A549 (cell line): Measurements from ENCODE around the gene BAZ1B. TPM values are rescaled to one million over a fixed set of nuclear protein-coding genes. Genes with fewer than 3 reads are reported as not detected.

ENCODE experiments used
- ATAC-seq, 2 experiments: fragments of 200-7000 bp in 1 of 2; fragments of >200 bp in 1 of 2; cut with Nextera tagmentation in 1 of 2; cut with Tn5 transposase in 1 of 2; 3 replicates each; pipeline versions ENCODE4 v1.8.0 to v1.9.1; 2018 to 2020; ENCODE audit warnings: mild to moderate bottlenecking in 1 of 2, moderate library complexity in 1 of 2
- CTCF ChIA-PET: fragments of 300-600 bp; sonication (Branson Sonifier 250); formaldehyde crosslinking; extraction: SDS; loops from one replicate; lab custom pipeline; 2021; ENCODE audit warnings: antibody characterized with exemption, inconsistent platforms; lab: Yijun Ruan, JAX
- POLR2A ChIA-PET: fragments of 350-600 bp; formaldehyde crosslinking; extraction: SDS; loops from one replicate; lab custom pipeline; 2021; ENCODE audit warnings: antibody characterized with exemption, inconsistent platforms; lab: Yijun Ruan, JAX
- DNase-seq, 2 experiments: peaks; one replicate each; pipeline versions ENCODE4 v3.0.0 to v3.0.0-alpha.2; 2011 to 2016; ENCODE audit warnings: low read depth in 1 of 2, low spot score in 1 of 2
- FAIRE-seq: peaks from 2 replicates; lab custom pipeline; 2011; peaks lifted over from hg19 to GRCh38; lab: Jason Lieb, UNC
- H3K27ac ChIP-seq, 2 experiments: fragments of >200 bp; sonication (Bioruptor Twin); formaldehyde crosslinking; 3 replicates each; pipeline ENCODE4 v1.5.1; 2016 to 2017
- H3K4me1 ChIP-seq: fragments of >200 bp; sonication (Bioruptor Twin); formaldehyde crosslinking; 3 replicates; pipeline ENCODE4 v1.6.1; 2016
- H3K4me2 ChIP-seq: fragments of >200 bp; sonication (Bioruptor Twin); formaldehyde crosslinking; 3 replicates; pipeline ENCODE4 v1.6.1; 2016
- H3K4me3 ChIP-seq: fragments of >200 bp; sonication (Bioruptor Twin); formaldehyde crosslinking; 3 replicates; pipeline ENCODE4 v1.5.1; 2016
- H3K9me3 ChIP-seq: fragments of >200 bp; sonication (Bioruptor Twin); formaldehyde crosslinking; 3 replicates; pipeline ENCODE4 v1.6.1; 2016
- BCL3 ChIP-seq: fragments of >200 bp; sonication (Bioruptor Twin); formaldehyde crosslinking; IDR thresholded peaks from 3 replicates; pipeline ENCODE4 v1.6.1; 2016
- CBX8 ChIP-seq: fragments of 200-600 bp; sonication (generic); IDR thresholded peaks from 2 replicates; pipeline ENCODE4 v1.6.1; 2016
- CEBPB ChIP-seq, 2 experiments: fragments of >200 bp in 1 of 2; sonication (Bioruptor Twin) in 1 of 2; formaldehyde crosslinking in 1 of 2; IDR thresholded peaks; 2 replicates each; pipeline ENCODE4 v1.6.1; 2012 to 2016
- CHD4 ChIP-seq: fragments of 200-600 bp; sonication (generic); IDR thresholded peaks from 2 replicates; pipeline ENCODE4 v1.6.1; 2016; ENCODE audit warnings: antibody characterized with exemption, mild to moderate bottlenecking, borderline replicate concordance
- E2F6 ChIP-seq: IDR thresholded peaks from 2 replicates; pipeline ENCODE4 v1.6.1; 2012; ENCODE audit warnings: low read depth, borderline replicate concordance
- EP300 ChIP-seq, 2 experiments: fragments of >200 bp; sonication (Bioruptor Twin); formaldehyde crosslinking; IDR thresholded peaks; 2 replicates in 1 of 2; 3 replicates in 1 of 2; pipeline ENCODE4 v1.6.1; 2016 to 2017
- GATA3 ChIP-seq: IDR thresholded peaks from 2 replicates; pipeline ENCODE4 v1.6.1; 2012; ENCODE audit warnings: borderline replicate concordance
- JUN ChIP-seq, 2 experiments: fragments of >200 bp; sonication (Bioruptor Twin); formaldehyde crosslinking; IDR thresholded peaks; 2 replicates in 1 of 2; 3 replicates in 1 of 2; pipeline ENCODE4 v1.6.1; 2016 to 2017
- KDM5A ChIP-seq: fragments of 200-600 bp; sonication (generic); IDR thresholded peaks from 2 replicates; pipeline ENCODE4 v1.6.1; 2016; ENCODE audit warnings: antibody characterized with exemption, mild to moderate bottlenecking
- MAZ ChIP-seq: fragments of 150-350 bp; IDR thresholded peaks from 2 replicates; pipeline ENCODE4 v1.6.1; 2014; ENCODE audit warnings: antibody characterized with exemption, low read depth, low read length, borderline replicate concordance
- NPAS2 ChIP-seq: fragments of 250-450 bp; sonication (Bioruptor Pico); IDR thresholded peaks from 2 replicates; pipeline ENCODE4 v1.8.0; 2022; ENCODE audit warnings: mild to moderate bottlenecking, moderate library complexity, borderline replicate concordance
- NR3C1 ChIP-seq: fragments of >200 bp; sonication (Bioruptor Twin); formaldehyde crosslinking; IDR thresholded peaks from 3 replicates; pipeline ENCODE4 v1.6.1; 2017
- POLR2A ChIP-seq: IDR thresholded peaks from 2 replicates; pipeline ENCODE4 v1.6.1; 2012; ENCODE audit warnings: mild to moderate bottlenecking, low read length
- POLR2AphosphoS2 ChIP-seq: conservative IDR thresholded peaks from 2 replicates; pipeline ENCODE4 v1.6.1; 2012; ENCODE audit warnings: low read length, improper control_type of control experiment, inconsistent platforms
- RAD21 ChIP-seq, 2 experiments: fragments of >200 bp in 1 of 2; sonication (Bioruptor Twin) in 1 of 2; formaldehyde crosslinking in 1 of 2; IDR thresholded peaks in 1 of 2; conservative IDR thresholded peaks in 1 of 2; 2 replicates in 1 of 2; 3 replicates in 1 of 2; pipeline ENCODE4 v1.6.1; 2012 to 2018; ENCODE audit warnings: inconsistent platforms in 1 of 2
- USF2 ChIP-seq: fragments of 450-650 bp; IDR thresholded peaks from 2 replicates; pipeline ENCODE4 v1.6.1; 2014; ENCODE audit warnings: antibody characterized with exemption
- ZC3H11A ChIP-seq: fragments of 450-650 bp; IDR thresholded peaks from 2 replicates; pipeline ENCODE4 v1.6.1; 2014; ENCODE audit warnings: antibody characterized with exemption, mild to moderate bottlenecking
- WGBS: methylation state at CpG from one replicate; pipeline ENCODE4 v1.1.6; 2017; ENCODE audit errors: missing lambda C conversion rate; 5-methylcytosine and 5-hydroxymethylcytosine counted together
- polyA plus RNA-seq, 4 experiments: library from polyadenylated mRNA; depleted of rRNA in 3 of 4; stranded (reverse); fragments of >200 nt; fragmentation: RNase III in 1 of 4; extraction: RNeasy Plus Mini Kit Qiagen cat#74134 plus additional on column Dnase treatment in 1 of 4; gene quantifications; 2 replicates in 3 of 4; 3 replicates in 1 of 4; pipeline ENCODE4 v1.2.3, GENCODE V29; 2011 to 2017
- TF ChIP-seq, protein P1 (sequence below): fragments of 250-450 bp; sonication (Bioruptor Pico); IDR thresholded peaks from 2 replicates; pipeline ENCODE4 v1.5.0; 2020; ENCODE audit warnings: low read depth, mild to moderate bottlenecking, moderate library complexity
- TF ChIP-seq, protein P2 (sequence below): fragments of 200-600 bp; sonication (generic); IDR thresholded peaks from 2 replicates; pipeline ENCODE4 v1.6.1; 2016; ENCODE audit warnings: antibody characterized with exemption, mild to moderate bottlenecking, moderate library complexity

Gene BAZ1B
- polyA plus RNA-seq, 2 of the 4 experiments (the other 2 are of a cell fraction) = 54.8 to 66.8 TPM

DNA sequence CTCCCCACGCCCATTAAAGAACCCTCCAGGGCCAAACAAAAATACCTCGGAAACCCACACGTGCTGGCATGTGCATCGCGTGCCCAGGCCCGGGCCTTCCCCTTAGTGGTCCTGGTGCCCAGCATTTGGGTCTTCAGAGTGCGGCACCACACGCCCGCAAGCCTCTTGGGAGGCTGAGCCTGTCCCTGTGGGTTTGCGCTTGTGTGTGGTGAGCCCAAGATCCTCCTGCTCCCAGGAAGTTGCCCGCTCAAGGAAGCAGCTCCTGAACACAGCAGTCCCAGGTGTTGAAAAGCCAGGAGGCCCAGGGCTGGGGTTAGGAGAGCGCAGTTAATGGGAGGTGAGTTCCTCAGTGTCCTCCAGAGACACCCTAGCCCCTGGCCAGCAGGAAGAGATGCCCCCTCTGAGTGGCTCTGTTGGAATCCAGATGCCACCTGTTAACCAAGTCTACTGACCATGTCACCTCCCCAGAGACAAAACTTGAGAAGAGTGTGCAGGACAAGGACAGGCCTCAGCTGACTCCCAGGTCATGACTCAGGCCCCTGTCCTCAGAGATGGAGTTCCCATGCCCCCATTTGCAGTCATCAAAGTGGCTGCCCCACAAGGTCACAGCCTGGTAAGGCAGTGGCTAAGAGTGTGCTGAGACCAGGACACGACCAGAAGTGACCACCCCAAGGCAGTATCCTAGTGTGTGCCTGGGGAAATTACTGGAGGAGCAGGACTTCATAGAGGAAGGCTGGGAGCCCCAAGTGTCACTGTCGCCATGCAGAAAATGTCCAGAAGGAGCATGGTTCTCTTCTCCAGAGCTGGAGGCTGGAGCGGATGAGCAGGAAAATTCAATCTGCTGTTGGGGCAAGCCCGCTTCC lies 83.3 kb downstream of the BAZ1B start:
- Histone ChIP-seq H3K4me1 (peaks cover 11% of the 10 kb centered on the region), H3K27ac (no peak overlapping the region), H3K4me2 (no peak overlapping the region), H3K9me3 (no peaks in the 10 kb centered on the region), H3K4me3 (no peak overlapping the region)
- 82% methylated on average over 12 of the region's 16 CpGs for WGBS
- CTCF ChIA-PET = interaction anchor here (1.7 to 5.4 kb wide), 2 partner anchors 13 to 115 kb away, joined by 6 to 38 read pairs; no protein-coding TSS in a partner anchor
- TF ChIP-seq JUN (IDR thresholded peaks at IDR 0.05) (no peak), POLR2AphosphoS2 (0 out of 2 replicates have a peak, but pooled peaks have one; percentile 33)
- TF ChIP-seq, protein P1, sequence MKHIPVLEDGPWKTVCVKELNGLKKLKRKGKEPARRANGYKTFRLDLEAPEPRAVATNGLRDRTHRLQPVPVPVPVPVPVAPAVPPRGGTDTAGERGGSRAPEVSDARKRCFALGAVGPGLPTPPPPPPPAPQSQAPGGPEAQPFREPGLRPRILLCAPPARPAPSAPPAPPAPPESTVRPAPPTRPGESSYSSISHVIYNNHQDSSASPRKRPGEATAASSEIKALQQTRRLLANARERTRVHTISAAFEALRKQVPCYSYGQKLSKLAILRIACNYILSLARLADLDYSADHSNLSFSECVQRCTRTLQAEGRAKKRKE (CRISPR knock-in tag) = no peak
- FAIRE-seq = no peak
- peak in 1 of 2 experiments; percentile 3; a peak in 1 of 6 replicates for ATAC-seq
- DNase-seq = no peak
- POLR2A ChIA-PET = no interaction called here

DNA sequence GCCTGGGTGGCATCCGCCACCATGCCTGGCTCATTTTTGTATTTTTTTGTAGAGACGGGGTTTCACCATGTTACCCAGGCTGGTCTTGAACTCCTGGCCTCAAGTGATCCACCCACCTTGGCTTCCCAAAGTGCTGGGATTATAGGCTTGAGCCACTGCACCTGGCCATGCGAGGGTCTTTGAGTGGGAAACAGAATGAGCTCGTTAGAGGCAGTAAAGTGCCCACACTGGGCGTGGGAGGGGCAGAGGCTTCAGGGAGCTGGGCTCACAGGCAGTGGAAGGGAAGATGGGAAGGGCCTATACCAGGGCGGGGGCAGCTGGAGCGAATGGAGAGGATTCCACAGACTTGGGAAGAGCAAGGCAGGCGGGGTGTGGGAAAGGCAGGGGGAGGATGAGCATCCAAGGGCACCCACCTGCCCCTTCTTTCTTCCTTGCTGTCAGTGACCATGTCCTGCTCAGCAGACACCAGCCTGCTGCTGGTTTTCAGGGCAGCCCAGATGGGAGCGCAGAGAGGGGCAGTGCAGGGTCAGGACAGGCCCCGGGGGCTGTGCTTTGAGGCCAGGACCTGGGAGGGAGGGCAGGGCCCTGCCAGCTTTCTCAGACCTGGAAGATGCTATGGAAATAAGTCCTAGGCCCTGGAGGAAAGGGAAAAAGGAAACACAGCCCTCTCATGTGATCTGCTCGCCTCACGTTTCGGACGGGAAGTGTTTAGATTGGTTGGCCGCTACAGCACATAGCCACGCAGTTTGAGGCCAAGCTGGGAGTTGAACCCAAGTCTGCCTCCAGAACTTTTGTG lies 84.3 kb downstream of the BAZ1B start:
- ChIA-PET CTCF (interaction anchor here (1.2 to 5.4 kb wide), 4 partner anchors 14 to 114 kb away, joined by 4 to 38 read pairs (median 6); no protein-coding TSS in a partner anchor), POLR2A (no interaction called here)
- no peak overlapping the region for H3K4me2 ChIP-seq
- no peak for TF ChIP-seq CHD4
- TF ChIP-seq KDM5A = no peak
- TF ChIP-seq POLR2A = no peak
- no peak for TF ChIP-seq E2F6
- no peak for TF ChIP-seq POLR2AphosphoS2
- no peak for TF ChIP-seq JUN (IDR thresholded peaks at IDR 0.05)
- TF ChIP-seq, protein P2, sequence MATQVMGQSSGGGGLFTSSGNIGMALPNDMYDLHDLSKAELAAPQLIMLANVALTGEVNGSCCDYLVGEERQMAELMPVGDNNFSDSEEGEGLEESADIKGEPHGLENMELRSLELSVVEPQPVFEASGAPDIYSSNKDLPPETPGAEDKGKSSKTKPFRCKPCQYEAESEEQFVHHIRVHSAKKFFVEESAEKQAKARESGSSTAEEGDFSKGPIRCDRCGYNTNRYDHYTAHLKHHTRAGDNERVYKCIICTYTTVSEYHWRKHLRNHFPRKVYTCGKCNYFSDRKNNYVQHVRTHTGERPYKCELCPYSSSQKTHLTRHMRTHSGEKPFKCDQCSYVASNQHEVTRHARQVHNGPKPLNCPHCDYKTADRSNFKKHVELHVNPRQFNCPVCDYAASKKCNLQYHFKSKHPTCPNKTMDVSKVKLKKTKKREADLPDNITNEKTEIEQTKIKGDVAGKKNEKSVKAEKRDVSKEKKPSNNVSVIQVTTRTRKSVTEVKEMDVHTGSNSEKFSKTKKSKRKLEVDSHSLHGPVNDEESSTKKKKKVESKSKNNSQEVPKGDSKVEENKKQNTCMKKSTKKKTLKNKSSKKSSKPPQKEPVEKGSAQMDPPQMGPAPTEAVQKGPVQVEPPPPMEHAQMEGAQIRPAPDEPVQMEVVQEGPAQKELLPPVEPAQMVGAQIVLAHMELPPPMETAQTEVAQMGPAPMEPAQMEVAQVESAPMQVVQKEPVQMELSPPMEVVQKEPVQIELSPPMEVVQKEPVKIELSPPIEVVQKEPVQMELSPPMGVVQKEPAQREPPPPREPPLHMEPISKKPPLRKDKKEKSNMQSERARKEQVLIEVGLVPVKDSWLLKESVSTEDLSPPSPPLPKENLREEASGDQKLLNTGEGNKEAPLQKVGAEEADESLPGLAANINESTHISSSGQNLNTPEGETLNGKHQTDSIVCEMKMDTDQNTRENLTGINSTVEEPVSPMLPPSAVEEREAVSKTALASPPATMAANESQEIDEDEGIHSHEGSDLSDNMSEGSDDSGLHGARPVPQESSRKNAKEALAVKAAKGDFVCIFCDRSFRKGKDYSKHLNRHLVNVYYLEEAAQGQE = no peak
- TF ChIP-seq CEBPB (IDR thresholded peaks at IDR 0.05) = no peak
- TF ChIP-seq ZC3H11A = no peak
- no peak for TF ChIP-seq CBX8
- no peak for TF ChIP-seq BCL3
- no peak for TF ChIP-seq RAD21 (conservative IDR thresholded peaks at IDR 0.05 in 1 of 2, IDR thresholded peaks at IDR 0.05 in 1 of 2)
- TF ChIP-seq NR3C1 = no peak
- TF ChIP-seq MAZ = no peak
- no peak for TF ChIP-seq EP300 (IDR thresholded peaks at IDR 0.05)
- TF ChIP-seq NPAS2 (CRISPR knock-in tag) = no peak
- TF ChIP-seq GATA3 = no peak
- no peak for TF ChIP-seq USF2
- peak; percentile 6 to 17; a peak in 5 of 6 replicates for ATAC-seq
- no peak overlapping the region for H3K4me3 ChIP-seq
- 84% methylated on average over 15 of the region's 16 CpGs for whole genome bisulfite sequencing
- H3K4me1 ChIP-seq = peaks cover 11% of the 10 kb centered on the region
- no peak for FAIRE-seq
- no peak overlapping the region for H3K27ac ChIP-seq
- H3K9me3 ChIP-seq = no peaks in the 10 kb centered on the region
- DNase-seq = no peak
